Measurements from ENCODE around the gene OLA1.

The OLA1 gene

DNA sequence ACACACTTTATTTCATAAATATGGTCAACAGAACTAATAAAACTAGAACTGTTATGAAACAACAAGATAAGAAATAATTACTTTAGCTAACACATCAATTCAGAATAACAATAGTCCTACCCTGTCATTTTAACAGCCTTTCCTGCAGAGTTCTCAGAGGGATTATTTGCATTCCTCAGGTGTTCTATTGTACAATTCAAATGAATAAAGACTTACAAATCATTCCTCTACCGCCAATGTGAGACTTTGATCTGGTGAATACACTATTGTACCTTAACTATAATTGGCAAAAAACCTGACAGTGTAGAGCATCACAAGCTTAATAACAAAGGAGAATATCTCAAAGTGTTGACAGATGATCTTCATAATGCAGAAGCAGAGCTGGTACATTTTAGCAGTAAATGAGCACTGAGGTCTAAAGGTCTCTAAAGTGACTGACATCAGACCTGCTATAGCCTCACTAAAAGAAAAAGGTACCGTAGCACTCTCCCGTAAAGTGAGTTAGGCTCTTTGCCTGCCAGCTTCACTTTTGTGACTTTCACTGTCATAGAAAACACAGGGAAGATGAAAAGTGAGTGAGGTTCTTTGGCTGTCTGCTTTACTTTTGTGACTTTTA lies 164.4 kb downstream of the OLA1 start:
- DNase-seq (ENCODE audit: extremely low read depth, low read depth) = no peak
- TF ChIP-seq, protein P1, sequence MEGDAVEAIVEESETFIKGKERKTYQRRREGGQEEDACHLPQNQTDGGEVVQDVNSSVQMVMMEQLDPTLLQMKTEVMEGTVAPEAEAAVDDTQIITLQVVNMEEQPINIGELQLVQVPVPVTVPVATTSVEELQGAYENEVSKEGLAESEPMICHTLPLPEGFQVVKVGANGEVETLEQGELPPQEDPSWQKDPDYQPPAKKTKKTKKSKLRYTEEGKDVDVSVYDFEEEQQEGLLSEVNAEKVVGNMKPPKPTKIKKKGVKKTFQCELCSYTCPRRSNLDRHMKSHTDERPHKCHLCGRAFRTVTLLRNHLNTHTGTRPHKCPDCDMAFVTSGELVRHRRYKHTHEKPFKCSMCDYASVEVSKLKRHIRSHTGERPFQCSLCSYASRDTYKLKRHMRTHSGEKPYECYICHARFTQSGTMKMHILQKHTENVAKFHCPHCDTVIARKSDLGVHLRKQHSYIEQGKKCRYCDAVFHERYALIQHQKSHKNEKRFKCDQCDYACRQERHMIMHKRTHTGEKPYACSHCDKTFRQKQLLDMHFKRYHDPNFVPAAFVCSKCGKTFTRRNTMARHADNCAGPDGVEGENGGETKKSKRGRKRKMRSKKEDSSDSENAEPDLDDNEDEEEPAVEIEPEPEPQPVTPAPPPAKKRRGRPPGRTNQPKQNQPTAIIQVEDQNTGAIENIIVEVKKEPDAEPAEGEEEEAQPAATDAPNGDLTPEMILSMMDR (IDR thresholded peaks at IDR 0.05; ENCODE audit: low read depth, low read length, missing control alignments) = no peak
- H3K4me3 ChIP-seq (replicated peaks; ENCODE audit: low read depth, low read length) = no peak overlapping the region

DNA sequence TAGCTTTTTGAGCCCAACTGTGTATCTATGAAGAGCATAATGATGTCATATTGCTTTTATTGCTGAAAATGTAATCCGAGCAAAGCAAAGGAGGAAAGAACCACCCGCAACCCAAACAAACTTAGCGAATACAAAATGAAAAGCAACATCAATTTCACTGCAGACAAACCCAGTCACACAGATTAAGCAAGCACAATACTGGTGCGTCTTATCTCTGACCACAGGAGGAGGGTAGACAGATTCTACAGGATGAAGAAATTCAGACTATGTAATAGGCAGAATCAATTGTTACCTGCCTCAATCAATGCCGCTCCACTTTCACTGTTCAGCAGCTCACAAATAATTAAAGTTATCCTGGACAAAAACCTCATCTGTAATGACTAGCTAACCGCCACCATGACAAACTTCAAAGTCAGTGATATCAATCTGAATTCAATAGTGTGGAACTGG lies 167.6 kb downstream of the OLA1 start:
- DNase-seq (ENCODE audit: extremely low read depth, low read depth) = no peak
- TF ChIP-seq, protein P1 (IDR thresholded peaks at IDR 0.05; ENCODE audit: low read depth, low read length, missing control alignments) = no peak
- no peak overlapping the region for H3K4me3 ChIP-seq (replicated peaks; ENCODE audit: low read depth, low read length)

DNA sequence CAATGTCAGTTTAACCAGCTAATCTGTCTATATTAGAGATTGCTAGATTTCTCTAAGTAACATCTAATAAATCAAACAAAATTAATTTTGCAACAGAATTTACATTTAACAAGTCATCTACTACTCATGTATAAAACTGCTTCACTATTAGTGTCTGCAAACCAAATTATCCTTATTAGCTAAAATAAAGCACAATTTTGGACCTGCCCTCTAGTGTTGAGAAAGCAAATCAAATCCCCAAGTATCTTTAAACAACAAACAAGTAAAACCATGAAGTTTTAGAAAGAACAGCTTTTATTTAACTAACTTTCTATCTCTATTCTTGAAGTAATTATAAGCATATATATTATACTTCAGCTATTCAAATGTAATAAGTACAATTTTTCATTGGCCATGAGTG lies 170.1 kb downstream of the OLA1 start:
- no peak for DNase-seq (ENCODE audit: extremely low read depth, low read depth)
- no peak overlapping the region for H3K4me3 ChIP-seq (replicated peaks; ENCODE audit: low read depth, low read length)
- TF ChIP-seq, protein P1 (IDR thresholded peaks at IDR 0.05; ENCODE audit: low read depth, low read length, missing control alignments) = peak; percentile 18

GRCh38 chr2:174076975-174077374 lies 171.4 kb downstream of the OLA1 start:
- H3K4me3 ChIP-seq (replicated peaks; ENCODE audit: low read depth, low read length) = no peak overlapping the region
- no peak for DNase-seq (ENCODE audit: extremely low read depth, low read depth)
- TF ChIP-seq, protein P1 (IDR thresholded peaks at IDR 0.05; ENCODE audit: low read depth, low read length, missing control alignments) = no peak

DNA sequence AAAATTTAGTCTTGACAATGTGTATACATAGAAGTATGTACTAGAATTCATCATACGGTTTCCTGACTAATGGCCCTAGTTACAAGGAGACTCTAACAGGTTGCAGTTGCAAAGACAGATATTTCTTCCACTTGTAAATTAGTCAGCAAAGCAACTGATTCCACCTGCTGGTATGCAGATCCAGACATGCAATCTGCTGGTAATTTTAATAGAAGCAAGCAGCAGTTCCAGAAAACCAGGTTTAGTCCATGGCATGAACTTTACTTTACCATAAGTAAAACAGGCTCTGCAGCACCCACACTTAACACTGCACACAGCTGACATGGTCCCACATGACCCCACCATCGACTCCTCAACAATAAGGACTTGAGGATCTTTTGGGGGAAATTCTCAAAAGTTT lies 172.3 kb downstream of the OLA1 start:
- TF ChIP-seq, protein P1 (IDR thresholded peaks at IDR 0.05; ENCODE audit: low read depth, low read length, missing control alignments) = no peak
- no peak overlapping the region for H3K4me3 ChIP-seq (replicated peaks; ENCODE audit: low read depth, low read length)
- no peak for DNase-seq (ENCODE audit: extremely low read depth, low read depth)

GRCh38 chr2:174074831-174075230 lies 173.5 kb downstream of the OLA1 start:
- TF ChIP-seq, protein P1 (IDR thresholded peaks at IDR 0.05; ENCODE audit: low read depth, low read length, missing control alignments) = no peak
- no peak for DNase-seq (ENCODE audit: extremely low read depth, low read depth)
- H3K4me3 ChIP-seq (replicated peaks; ENCODE audit: low read depth, low read length) = no peak overlapping the region

DNA sequence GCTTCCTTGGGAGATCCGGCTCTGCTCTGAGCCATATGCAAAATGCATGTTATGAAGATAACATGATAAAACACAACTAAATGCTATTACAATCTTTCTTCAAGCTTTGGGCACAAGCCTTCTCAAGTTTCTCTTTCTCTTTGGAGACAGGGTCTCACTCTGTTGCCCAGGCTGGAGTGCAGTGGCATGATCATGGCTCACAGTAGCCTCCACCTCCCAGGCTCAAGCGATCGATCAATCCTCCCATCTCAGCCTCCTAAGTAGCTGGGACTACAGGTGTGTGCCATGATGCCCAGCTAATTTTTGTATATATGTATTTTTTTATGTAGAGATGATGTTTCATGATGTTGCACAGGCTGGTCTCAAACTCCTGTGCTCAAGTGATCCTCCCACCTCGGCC lies 175.5 kb downstream of the OLA1 start:
- TF ChIP-seq, protein P1 (IDR thresholded peaks at IDR 0.05; ENCODE audit: low read depth, low read length, missing control alignments) = no peak
- H3K4me3 ChIP-seq (replicated peaks; ENCODE audit: low read depth, low read length) = no peak overlapping the region
- no peak for DNase-seq (ENCODE audit: extremely low read depth, low read depth)
